ENCODE data around the gene UCP2.

Gene UCP2

GRCh38 chr11:74022546-74022945 is 39.9 kb upstream of the UCP2 start:
- DNase-seq (ENCODE audit: low read depth): no peak
- no peak overlapping the region for H3K4me3 ChIP-seq (ENCODE audit: low read depth, low read length)
- TF ChIP-seq MAX (IDR thresholded peaks at IDR 0.05; ENCODE audit: low read depth, low read length) (no peak), CTCF (IDR thresholded peaks at IDR 0.05; ENCODE audit: low read depth, low read length) (no peak), MYC (IDR thresholded peaks at IDR 0.05; ENCODE audit: low read depth, low read length) (no peak), POLR2A (IDR thresholded peaks at IDR 0.05; ENCODE audit: extremely low read depth, insufficient read length) (no peak)

GRCh38 chr11:74021998-74022397 is 39.4 kb upstream of the UCP2 start:
- no peak overlapping the region for H3K4me3 ChIP-seq (ENCODE audit: low read depth, low read length)
- no peak for DNase-seq (ENCODE audit: low read depth)
- TF ChIP-seq MAX (IDR thresholded peaks at IDR 0.05; ENCODE audit: low read depth, low read length): no peak
- TF ChIP-seq MYC (IDR thresholded peaks at IDR 0.05; ENCODE audit: low read depth, low read length): no peak
- TF ChIP-seq CTCF (IDR thresholded peaks at IDR 0.05; ENCODE audit: low read depth, low read length): no peak
- TF ChIP-seq POLR2A (IDR thresholded peaks at IDR 0.05; ENCODE audit: extremely low read depth, insufficient read length): no peak

- TF ChIP-seq MYC (IDR thresholded peaks at IDR 0.05; ENCODE audit: low read depth, low read length) (no peak), MAX (IDR thresholded peaks at IDR 0.05; ENCODE audit: low read depth, low read length) (no peak), POLR2A (IDR thresholded peaks at IDR 0.05; ENCODE audit: extremely low read depth, insufficient read length) (no peak), CTCF (IDR thresholded peaks at IDR 0.05; ENCODE audit: low read depth, low read length) (no peak)
- no peak overlapping the region for H3K4me3 ChIP-seq (ENCODE audit: low read depth, low read length)
- peak; percentile 54 for DNase-seq (ENCODE audit: low read depth)
These were observed 37.9 kb upstream of the UCP2 start for GRCh38 chr11:74020539-74020938.

- peak; percentile 12 for DNase-seq (ENCODE audit: low read depth)
These were observed 37.2 kb upstream of the UCP2 start for GRCh38 chr11:74019860-74020259.

GRCh38 chr11:74019104-74019738 is 36.6 kb upstream of the UCP2 start:
- no peak for DNase-seq (ENCODE audit: low read depth)
- no peak for TF ChIP-seq MAX (IDR thresholded peaks at IDR 0.05; ENCODE audit: low read depth, low read length)
- no peak for TF ChIP-seq POLR2A (IDR thresholded peaks at IDR 0.05; ENCODE audit: extremely low read depth, insufficient read length)
- no peak for TF ChIP-seq CTCF (IDR thresholded peaks at IDR 0.05; ENCODE audit: low read depth, low read length)
- TF ChIP-seq MYC (IDR thresholded peaks at IDR 0.05; ENCODE audit: low read depth, low read length): no peak
- no peak overlapping the region for H3K4me3 ChIP-seq (ENCODE audit: low read depth, low read length)

More at GRCh38 chr11:74019860-74020259, 37.2 kb upstream of the UCP2 start:
- H3K4me3 ChIP-seq (ENCODE audit: low read depth, low read length): no peak overlapping the region
- TF ChIP-seq POLR2A (IDR thresholded peaks at IDR 0.05; ENCODE audit: extremely low read depth, insufficient read length): no peak
- no peak for TF ChIP-seq MYC (IDR thresholded peaks at IDR 0.05; ENCODE audit: low read depth, low read length)
- no peak for TF ChIP-seq CTCF (IDR thresholded peaks at IDR 0.05; ENCODE audit: low read depth, low read length)
- TF ChIP-seq MAX (IDR thresholded peaks at IDR 0.05; ENCODE audit: low read depth, low read length): no peak

Measured in NB4 (cell line).